Measurements from ENCODE around the gene RAP1GDS1. TPM values are rescaled to one million over a fixed set of nuclear protein-coding genes. Genes with fewer than 3 reads are reported as not detected.

The RAP1GDS1 gene
- total RNA-seq, 1 experiment from 2014 or later: 31.1 TPM

- H3K9me3 ChIP-seq (ENCODE audit: low read length): no peaks in the 10 kb centered on the region
- H2AFZ ChIP-seq (ENCODE audit: low read length): no peak overlapping the region
- no peak overlapping the region for H3K9ac ChIP-seq (ENCODE audit: low read length)
- intact Hi-C loops (cut with micrococcal nuclease): no loop called here
- H3F3A ChIP-seq (ENCODE audit: low read length, unreplicated experiment): no peaks in the 10 kb centered on the region
- no peaks in the 10 kb centered on the region for H3K79me2 ChIP-seq (ENCODE audit: low read length)
- no TSS peak for BruUV-seq (replicated peaks)
- H4K20me1 ChIP-seq (ENCODE audit: low read length): no peaks in the 10 kb centered on the region
- no peaks in the 10 kb centered on the region for H3K4me1 ChIP-seq (ENCODE audit: insufficient read depth, low read length)
- H3K27me3 ChIP-seq (ENCODE audit: low read length): no peaks in the 10 kb centered on the region
- H3K9me2 ChIP-seq (replicated peaks; ENCODE audit: low read length): no peaks in the 10 kb centered on the region
- H3K27ac ChIP-seq (ENCODE audit: low read length): no peak overlapping the region
- no peak overlapping the region for H3K4me3 ChIP-seq (ENCODE audit: low read length)
- TF ChIP-seq EZH2 (IDR thresholded peaks at IDR 0.05; ENCODE audit: low read length, unreplicated experiment) (no peak), CTCF (conservative IDR thresholded peaks at IDR 0.05; ENCODE audit: low read depth, low read length) (no peak), EZH2phosphoT487 (IDR thresholded peaks at IDR 0.05; ENCODE audit: borderline replicate concordance, low read length) (no peak)
- no peak for DNase-seq
- no peaks in the 10 kb centered on the region for H3K36me3 ChIP-seq (ENCODE audit: low read depth, low read length)
- no peak overlapping the region for H3K4me2 ChIP-seq (ENCODE audit: low read length)
- POLR2A ChIA-PET (ENCODE audit: unreplicated experiment): no interaction called here
- ATAC-seq: no peak
- CTCF ChIA-PET: no interaction called here
Measured at GRCh38 chr4:98237204-98237603, 24.0 kb upstream of the RAP1GDS1 start.

- Histone ChIP-seq H3K36me3 (ENCODE audit: low read depth, low read length) (no peaks in the 10 kb centered on the region), H3K4me3 (ENCODE audit: low read length) (no peak overlapping the region), H3K27ac (ENCODE audit: low read length) (no peak overlapping the region), H3F3A (ENCODE audit: low read length, unreplicated experiment) (no peaks in the 10 kb centered on the region), H3K79me2 (ENCODE audit: low read length) (no peaks in the 10 kb centered on the region), H3K9ac (ENCODE audit: low read length) (no peak overlapping the region), H4K20me1 (ENCODE audit: low read length) (no peaks in the 10 kb centered on the region), H3K27me3 (ENCODE audit: low read length) (no peaks in the 10 kb centered on the region), H3K4me1 (ENCODE audit: insufficient read depth, low read length) (no peaks in the 10 kb centered on the region; the same call in 1 of the 2 replicates), H3K9me3 (ENCODE audit: low read length) (no peaks in the 10 kb centered on the region), H2AFZ (ENCODE audit: low read length) (no peak overlapping the region), H3K4me2 (ENCODE audit: low read length) (no peak overlapping the region), H3K9me2 (replicated peaks; ENCODE audit: low read length) (no peaks in the 10 kb centered on the region)
- no TSS peak for BruUV-seq (replicated peaks)
- DNase-seq (no peak), ATAC-seq (peak; percentile 54)
- CTCF ChIA-PET: no interaction called here
- no peak for TF ChIP-seq EZH2phosphoT487 (IDR thresholded peaks at IDR 0.05; ENCODE audit: borderline replicate concordance, low read length)
- no peak for TF ChIP-seq EZH2 (IDR thresholded peaks at IDR 0.05; ENCODE audit: low read length, unreplicated experiment)
- no peak for TF ChIP-seq CTCF (conservative IDR thresholded peaks at IDR 0.05; ENCODE audit: low read depth, low read length)
- intact Hi-C loops (cut with micrococcal nuclease): no loop called here
- POLR2A ChIA-PET (ENCODE audit: unreplicated experiment): interaction anchor here (0.6 kb wide), 1 partner anchor 19 kb away, joined by 3 read pairs; the partner anchor contains the start of gene RAP1GDS1
Measured at GRCh38 chr4:98242063-98242462, 19.1 kb upstream of the RAP1GDS1 start.

GRCh38 chr4:98242538-98242937 is 18.6 kb upstream of the RAP1GDS1 start:
- CTCF ChIA-PET: no interaction called here
- intact Hi-C loops (cut with micrococcal nuclease): no loop called here
- no peaks in the 10 kb centered on the region for H3F3A ChIP-seq (ENCODE audit: low read length, unreplicated experiment)
- no peak for TF ChIP-seq EZH2 (IDR thresholded peaks at IDR 0.05; ENCODE audit: low read length, unreplicated experiment)
- TF ChIP-seq CTCF (conservative IDR thresholded peaks at IDR 0.05; ENCODE audit: low read depth, low read length): no peak
- TF ChIP-seq EZH2phosphoT487 (IDR thresholded peaks at IDR 0.05; ENCODE audit: borderline replicate concordance, low read length): no peak
- no TSS peak for BruUV-seq (replicated peaks)
- H3K9ac ChIP-seq (ENCODE audit: low read length): no peak overlapping the region
- no peak overlapping the region for H3K27ac ChIP-seq (ENCODE audit: low read length)
- peak; percentile 10 for DNase-seq
- no peaks in the 10 kb centered on the region for H3K9me2 ChIP-seq (replicated peaks; ENCODE audit: low read length)
- H3K36me3 ChIP-seq (ENCODE audit: low read depth, low read length): no peaks in the 10 kb centered on the region
- no peaks in the 10 kb centered on the region; the same call in 1 of the 2 replicates for H3K4me1 ChIP-seq (ENCODE audit: insufficient read depth, low read length)
- H3K9me3 ChIP-seq (ENCODE audit: low read length): no peaks in the 10 kb centered on the region
- POLR2A ChIA-PET (ENCODE audit: unreplicated experiment): interaction anchor here (0.6 kb wide), 1 partner anchor 19 kb away, joined by 3 read pairs; the partner anchor contains the start of gene RAP1GDS1
- no peaks in the 10 kb centered on the region for H3K79me2 ChIP-seq (ENCODE audit: low read length)
- no peak overlapping the region for H3K4me2 ChIP-seq (ENCODE audit: low read length)
- peak; percentile 22; the same call in 1 of the 2 replicates for ATAC-seq
- no peaks in the 10 kb centered on the region for H4K20me1 ChIP-seq (ENCODE audit: low read length)
- no peaks in the 10 kb centered on the region for H3K27me3 ChIP-seq (ENCODE audit: low read length)
- H3K4me3 ChIP-seq (ENCODE audit: low read length): no peak overlapping the region
- H2AFZ ChIP-seq (ENCODE audit: low read length): no peak overlapping the region
